GM23338 (cell line): ENCODE measurements around the gene SP100. TPM values are rescaled to one million over a fixed set of nuclear protein-coding genes. Genes with fewer than 3 reads are reported as not detected.

Experiments used
- ATAC-seq: fragments of 200-7000 bp; cut with Tn5 transposase; 3 replicates; pipeline ENCODE4 v1.9.1; 2020
- DNase-seq: peaks from one replicate; pipeline ENCODE4 v3.0.0-alpha.2; 2015; ENCODE audit warnings: low spot score
- H2AFZ ChIP-seq: fragments of 200-600 bp; sonication (generic); 2 replicates; pipeline ENCODE4 v1.8.0; 2016; ENCODE audit warnings: antibody characterized with exemption, mild to moderate bottlenecking, moderate library complexity
- H3F3A ChIP-seq: fragments of 200-600 bp; sonication (generic); replicated peaks from 2 replicates; pipeline ENCODE4 v1.8.0; 2017; ENCODE audit warnings: antibody characterized with exemption, mixed run types, low read depth
- H3K27ac ChIP-seq: fragments of 200-600 bp; sonication (generic); 2 replicates; pipeline ENCODE4 v1.6.1; 2016; ENCODE audit warnings: low read depth
- H3K27me3 ChIP-seq: fragments of 200-600 bp; sonication (generic); 2 replicates; pipeline ENCODE4 v1.8.0; 2016; ENCODE audit warnings: mild to moderate bottlenecking, mixed run types, moderate library complexity; ENCODE audit not compliant: insufficient read depth
- H3K36me3 ChIP-seq: fragments of 200-600 bp; sonication (generic); 2 replicates; pipeline ENCODE4 v1.8.0; 2016; ENCODE audit warnings: mild to moderate bottlenecking; ENCODE audit not compliant: insufficient read depth
- H3K4me1 ChIP-seq: fragments of 200-600 bp; sonication (generic); 2 replicates; pipeline ENCODE4 v1.8.0; 2016; ENCODE audit warnings: mild to moderate bottlenecking, moderate library complexity; ENCODE audit not compliant: insufficient read depth
- H3K4me2 ChIP-seq: fragments of 200-600 bp; sonication (generic); 2 replicates; pipeline ENCODE4 v1.7.1; 2017; ENCODE audit warnings: mixed run types
- H3K4me3 ChIP-seq: fragments of 200-600 bp; sonication (generic); 2 replicates; pipeline ENCODE4 v1.6.1; 2016; ENCODE audit warnings: mixed run types
- H3K79me2 ChIP-seq: fragments of 200-600 bp; sonication (generic); replicated peaks from 2 replicates; pipeline ENCODE4 v1.8.0; 2017; ENCODE audit warnings: mild to moderate bottlenecking; ENCODE audit not compliant: insufficient read depth
- H3K9me2 ChIP-seq: fragments of 200-600 bp; sonication (generic); 2 replicates; pipeline ENCODE4 v1.8.0; 2017; ENCODE audit not compliant: insufficient read depth
- H4K20me1 ChIP-seq: fragments of 200-600 bp; sonication (generic); replicated peaks from 2 replicates; pipeline ENCODE4 v1.8.0; 2017; ENCODE audit warnings: mild to moderate bottlenecking; ENCODE audit not compliant: insufficient read depth
- H3K27ac Mint-ChIP-seq: 2 replicates; pipeline ENCODE4 v1.8.0; 2020; ENCODE audit warnings: inconsistent platforms, mild to moderate bottlenecking, moderate library complexity, mixed read lengths
- H3K27me3 Mint-ChIP-seq: 3 replicates; pipeline ENCODE4 v1.8.0; 2022; ENCODE audit warnings: low read depth, mild to moderate bottlenecking, moderate library complexity, mixed read lengths, inconsistent platforms; ENCODE audit not compliant: insufficient read depth, poor library complexity
- H3K36me3 Mint-ChIP-seq: 3 replicates; pipeline ENCODE4 v1.8.0; 2021; ENCODE audit warnings: low read depth, mild to moderate bottlenecking, inconsistent platforms, moderate library complexity, mixed read lengths
- H3K4me1 Mint-ChIP-seq: 3 replicates; pipeline ENCODE4 v1.8.0; 2020; ENCODE audit warnings: mild to moderate bottlenecking, inconsistent platforms, mixed read lengths
- H3K4me3 Mint-ChIP-seq: 3 replicates; pipeline ENCODE4 v1.8.0; 2021; ENCODE audit warnings: moderate library complexity, mild to moderate bottlenecking, inconsistent platforms, mixed read lengths
- H3K9me3 Mint-ChIP-seq: 3 replicates; pipeline ENCODE4 v1.8.0; 2020; ENCODE audit warnings: moderate library complexity, mild to moderate bottlenecking, inconsistent platforms, mixed read lengths
- CREB1 ChIP-seq: fragments of 250-450 bp; sonication (Bioruptor Pico); IDR thresholded peaks from 2 replicates; pipeline ENCODE4 v1.5.0; 2020; ENCODE audit warnings: low read depth, mild to moderate bottlenecking, moderate library complexity
- EZH2 ChIP-seq: fragments of 200-600 bp; sonication (generic); IDR thresholded peaks from one replicate; pipeline ENCODE4 v1.8.0; 2017; ENCODE audit warnings: antibody characterized with exemption, mild to moderate bottlenecking, low read depth; ENCODE audit not compliant: unreplicated experiment
- EZH2phosphoT487 ChIP-seq: fragments of 200-600 bp; sonication (generic); IDR thresholded peaks from one replicate; pipeline ENCODE4 v1.8.1; 2018; ENCODE audit warnings: antibody characterized with exemption; ENCODE audit not compliant: unreplicated experiment
- JUNB ChIP-seq: IDR thresholded peaks from one replicate; pipeline ENCODE4 v1.6.1; 2016; ENCODE audit warnings: antibody characterized with exemption; ENCODE audit not compliant: unreplicated experiment
- NANOG ChIP-seq: IDR thresholded peaks from 2 replicates; pipeline ENCODE4 v1.6.1; 2016; ENCODE audit warnings: antibody characterized with exemption, borderline replicate concordance
- POLR2AphosphoS5 ChIP-seq: IDR thresholded peaks from 2 replicates; pipeline ENCODE4 v1.6.1; 2016; ENCODE audit warnings: antibody characterized with exemption, low read depth
- STAT1 ChIP-seq: IDR thresholded peaks from one replicate; pipeline ENCODE4 v1.6.1; 2016; ENCODE audit warnings: antibody characterized with exemption; ENCODE audit not compliant: unreplicated experiment
- ZNF114 ChIP-seq: fragments of 250-450 bp; sonication (Bioruptor Pico); IDR thresholded peaks from 2 replicates; pipeline ENCODE4 v1.5.0; 2020; ENCODE audit warnings: mild to moderate bottlenecking, moderate library complexity
- ZNF331 ChIP-seq: fragments of 250-450 bp; sonication (Bioruptor Pico); IDR thresholded peaks from 2 replicates; pipeline ENCODE4 v1.5.0; 2020; ENCODE audit warnings: low read depth, mild to moderate bottlenecking, moderate library complexity
- polyA plus RNA-seq: library from polyadenylated mRNA; unstranded; fragments of >200 nt; fragmentation: Nextera tagmentation; extraction: Ambion mirVana; gene quantifications from 2 replicates; pipeline ENCODE4 v1.2.1, GENCODE V29; 2016
- total RNA-seq: library from RNA; depleted of rRNA; stranded (reverse); fragments of >200 nt; shearing (Covaris generic); gene quantifications from 2 replicates; pipeline ENCODE4 v1.2.3, GENCODE V29; 2014
- TF ChIP-seq, protein P1 (sequence below): IDR thresholded peaks from one replicate; pipeline ENCODE4 v1.6.1; 2018; ENCODE audit warnings: antibody characterized with exemption; ENCODE audit not compliant: unreplicated experiment
- TF ChIP-seq, protein P2 (sequence below): fragments of 250-450 bp; sonication (Bioruptor Pico); IDR thresholded peaks from 2 replicates; pipeline ENCODE4 v1.5.0; 2020; ENCODE audit warnings: mild to moderate bottlenecking, moderate library complexity
- TF ChIP-seq, protein P3 (sequence below), 2 experiments: fragments of 200-600 bp in 1 of 2; sonication (generic) in 1 of 2; conservative IDR thresholded peaks; 2 replicates each; pipeline versions ENCODE4 v1.5.1 to v1.6.1; 2016 to 2017; ENCODE audit warnings: antibody characterized with exemption in 2 of 2, low read depth in 2 of 2, mild to moderate bottlenecking in 2 of 2, moderate library complexity in 1 of 2
- TF ChIP-seq, protein P4 (sequence below): IDR thresholded peaks from 2 replicates; pipeline ENCODE4 v1.6.1; 2016; ENCODE audit warnings: antibody characterized with exemption

The SP100 gene
- total and polyA plus RNA-seq, 2 experiments from 2014 or later: 0.44 to 0.73 TPM

DNA sequence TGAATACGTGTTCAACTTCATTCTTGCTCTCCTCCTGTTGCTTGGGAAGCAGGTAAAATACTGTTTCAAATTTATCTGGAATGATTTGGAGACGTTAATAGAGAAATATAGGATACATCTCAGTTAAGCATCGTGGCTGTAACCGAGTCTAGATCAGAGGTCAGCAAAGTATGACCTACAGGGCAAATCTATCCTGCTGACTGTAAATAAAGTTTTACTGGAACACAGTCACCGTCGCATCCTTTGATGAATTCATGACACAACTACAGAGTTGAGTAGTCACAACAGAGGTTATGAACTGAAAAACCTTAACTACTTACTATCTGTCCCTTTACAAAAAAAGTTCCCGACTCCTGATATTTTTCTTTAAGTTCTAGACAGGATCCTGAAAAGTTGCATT, 86.6 kb downstream of the SP100 start:
- Histone ChIP-seq H3K27ac (no peak overlapping the region), H3K27me3 (no peaks in the 10 kb centered on the region), H3K9me2 (peaks cover 4% of the 10 kb centered on the region; the same call in 1 of the 2 replicates), H3K4me1 (no peaks in the 10 kb centered on the region), H3K79me2 (no peaks in the 10 kb centered on the region), H4K20me1 (no peaks in the 10 kb centered on the region), H3F3A (no peaks in the 10 kb centered on the region), H3K4me2 (no peak overlapping the region), H3K4me3 (no peak overlapping the region), H3K36me3 (no peaks in the 10 kb centered on the region), H2AFZ (no peak overlapping the region)
- ATAC-seq (no peak), DNase-seq (no peak)
- H3K9me3 Mint-ChIP-seq: no peaks in the 10 kb centered on the region
- H3K27ac Mint-ChIP-seq: no peak overlapping the region
- H3K4me1 Mint-ChIP-seq: peaks cover 8% of the 10 kb centered on the region; the same call in 1 of the 3 replicates
- no peaks in the 10 kb centered on the region for H3K27me3 Mint-ChIP-seq
- no peak overlapping the region for H3K4me3 Mint-ChIP-seq
- TF ChIP-seq EZH2phosphoT487 (no peak), ZNF114 (CRISPR knock-in tag) (no peak), STAT1 (no peak), ZNF331 (CRISPR knock-in tag) (no peak), POLR2AphosphoS5 (no peak), JUNB (no peak), CREB1 (CRISPR knock-in tag) (no peak), NANOG (no peak), EZH2 (no peak)
- TF ChIP-seq, protein P1, sequence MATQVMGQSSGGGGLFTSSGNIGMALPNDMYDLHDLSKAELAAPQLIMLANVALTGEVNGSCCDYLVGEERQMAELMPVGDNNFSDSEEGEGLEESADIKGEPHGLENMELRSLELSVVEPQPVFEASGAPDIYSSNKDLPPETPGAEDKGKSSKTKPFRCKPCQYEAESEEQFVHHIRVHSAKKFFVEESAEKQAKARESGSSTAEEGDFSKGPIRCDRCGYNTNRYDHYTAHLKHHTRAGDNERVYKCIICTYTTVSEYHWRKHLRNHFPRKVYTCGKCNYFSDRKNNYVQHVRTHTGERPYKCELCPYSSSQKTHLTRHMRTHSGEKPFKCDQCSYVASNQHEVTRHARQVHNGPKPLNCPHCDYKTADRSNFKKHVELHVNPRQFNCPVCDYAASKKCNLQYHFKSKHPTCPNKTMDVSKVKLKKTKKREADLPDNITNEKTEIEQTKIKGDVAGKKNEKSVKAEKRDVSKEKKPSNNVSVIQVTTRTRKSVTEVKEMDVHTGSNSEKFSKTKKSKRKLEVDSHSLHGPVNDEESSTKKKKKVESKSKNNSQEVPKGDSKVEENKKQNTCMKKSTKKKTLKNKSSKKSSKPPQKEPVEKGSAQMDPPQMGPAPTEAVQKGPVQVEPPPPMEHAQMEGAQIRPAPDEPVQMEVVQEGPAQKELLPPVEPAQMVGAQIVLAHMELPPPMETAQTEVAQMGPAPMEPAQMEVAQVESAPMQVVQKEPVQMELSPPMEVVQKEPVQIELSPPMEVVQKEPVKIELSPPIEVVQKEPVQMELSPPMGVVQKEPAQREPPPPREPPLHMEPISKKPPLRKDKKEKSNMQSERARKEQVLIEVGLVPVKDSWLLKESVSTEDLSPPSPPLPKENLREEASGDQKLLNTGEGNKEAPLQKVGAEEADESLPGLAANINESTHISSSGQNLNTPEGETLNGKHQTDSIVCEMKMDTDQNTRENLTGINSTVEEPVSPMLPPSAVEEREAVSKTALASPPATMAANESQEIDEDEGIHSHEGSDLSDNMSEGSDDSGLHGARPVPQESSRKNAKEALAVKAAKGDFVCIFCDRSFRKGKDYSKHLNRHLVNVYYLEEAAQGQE: no peak
- TF ChIP-seq, protein P2, sequence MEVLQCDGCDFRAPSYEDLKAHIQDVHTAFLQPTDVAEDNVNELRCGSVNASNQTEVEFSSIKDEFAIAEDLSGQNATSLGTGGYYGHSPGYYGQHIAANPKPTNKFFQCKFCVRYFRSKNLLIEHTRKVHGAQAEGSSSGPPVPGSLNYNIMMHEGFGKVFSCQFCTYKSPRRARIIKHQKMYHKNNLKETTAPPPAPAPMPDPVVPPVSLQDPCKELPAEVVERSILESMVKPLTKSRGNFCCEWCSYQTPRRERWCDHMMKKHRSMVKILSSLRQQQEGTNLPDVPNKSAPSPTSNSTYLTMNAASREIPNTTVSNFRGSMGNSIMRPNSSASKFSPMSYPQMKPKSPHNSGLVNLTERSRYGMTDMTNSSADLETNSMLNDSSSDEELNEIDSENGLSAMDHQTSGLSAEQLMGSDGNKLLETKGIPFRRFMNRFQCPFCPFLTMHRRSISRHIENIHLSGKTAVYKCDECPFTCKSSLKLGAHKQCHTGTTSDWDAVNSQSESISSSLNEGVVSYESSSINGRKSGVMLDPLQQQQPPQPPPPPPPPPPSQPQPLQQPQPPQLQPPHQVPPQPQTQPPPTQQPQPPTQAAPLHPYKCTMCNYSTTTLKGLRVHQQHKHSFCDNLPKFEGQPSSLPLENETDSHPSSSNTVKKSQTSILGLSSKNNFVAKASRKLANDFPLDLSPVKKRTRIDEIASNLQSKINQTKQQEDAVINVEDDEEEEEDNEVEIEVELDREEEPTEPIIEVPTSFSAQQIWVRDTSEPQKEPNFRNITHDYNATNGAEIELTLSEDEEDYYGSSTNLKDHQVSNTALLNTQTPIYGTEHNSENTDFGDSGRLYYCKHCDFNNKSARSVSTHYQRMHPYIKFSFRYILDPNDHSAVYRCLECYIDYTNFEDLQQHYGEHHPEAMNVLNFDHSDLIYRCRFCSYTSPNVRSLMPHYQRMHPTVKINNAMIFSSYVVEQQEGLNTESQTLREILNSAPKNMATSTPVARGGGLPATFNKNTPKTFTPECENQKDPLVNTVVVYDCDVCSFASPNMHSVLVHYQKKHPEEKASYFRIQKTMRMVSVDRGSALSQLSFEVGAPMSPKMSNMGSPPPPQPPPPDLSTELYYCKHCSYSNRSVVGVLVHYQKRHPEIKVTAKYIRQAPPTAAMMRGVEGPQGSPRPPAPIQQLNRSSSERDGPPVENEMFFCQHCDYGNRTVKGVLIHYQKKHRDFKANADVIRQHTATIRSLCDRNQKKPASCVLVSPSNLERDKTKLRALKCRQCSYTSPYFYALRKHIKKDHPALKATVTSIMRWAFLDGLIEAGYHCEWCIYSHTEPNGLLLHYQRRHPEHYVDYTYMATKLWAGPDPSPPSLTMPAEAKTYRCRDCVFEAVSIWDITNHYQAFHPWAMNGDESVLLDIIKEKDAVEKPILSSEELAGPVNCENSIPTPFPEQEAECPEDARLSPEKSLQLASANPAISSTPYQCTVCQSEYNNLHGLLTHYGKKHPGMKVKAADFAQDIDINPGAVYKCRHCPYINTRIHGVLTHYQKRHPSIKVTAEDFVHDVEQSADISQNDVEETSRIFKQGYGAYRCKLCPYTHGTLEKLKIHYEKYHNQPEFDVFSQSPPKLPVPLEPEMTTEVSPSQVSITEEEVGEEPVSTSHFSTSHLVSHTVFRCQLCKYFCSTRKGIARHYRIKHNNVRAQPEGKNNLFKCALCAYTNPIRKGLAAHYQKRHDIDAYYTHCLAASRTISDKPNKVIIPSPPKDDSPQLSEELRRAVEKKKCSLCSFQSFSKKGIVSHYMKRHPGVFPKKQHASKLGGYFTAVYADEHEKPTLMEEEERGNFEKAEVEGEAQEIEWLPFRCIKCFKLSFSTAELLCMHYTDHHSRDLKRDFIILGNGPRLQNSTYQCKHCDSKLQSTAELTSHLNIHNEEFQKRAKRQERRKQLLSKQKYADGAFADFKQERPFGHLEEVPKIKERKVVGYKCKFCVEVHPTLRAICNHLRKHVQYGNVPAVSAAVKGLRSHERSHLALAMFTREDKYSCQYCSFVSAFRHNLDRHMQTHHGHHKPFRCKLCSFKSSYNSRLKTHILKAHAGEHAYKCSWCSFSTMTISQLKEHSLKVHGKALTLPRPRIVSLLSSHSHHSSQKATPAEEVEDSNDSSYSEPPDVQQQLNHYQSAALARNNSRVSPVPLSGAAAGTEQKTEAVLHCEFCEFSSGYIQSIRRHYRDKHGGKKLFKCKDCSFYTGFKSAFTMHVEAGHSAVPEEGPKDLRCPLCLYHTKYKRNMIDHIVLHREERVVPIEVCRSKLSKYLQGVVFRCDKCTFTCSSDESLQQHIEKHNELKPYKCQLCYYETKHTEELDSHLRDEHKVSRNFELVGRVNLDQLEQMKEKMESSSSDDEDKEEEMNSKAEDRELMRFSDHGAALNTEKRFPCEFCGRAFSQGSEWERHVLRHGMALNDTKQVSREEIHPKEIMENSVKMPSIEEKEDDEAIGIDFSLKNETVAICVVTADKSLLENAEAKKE (CRISPR knock-in tag): no peak
- TF ChIP-seq, protein P3, sequence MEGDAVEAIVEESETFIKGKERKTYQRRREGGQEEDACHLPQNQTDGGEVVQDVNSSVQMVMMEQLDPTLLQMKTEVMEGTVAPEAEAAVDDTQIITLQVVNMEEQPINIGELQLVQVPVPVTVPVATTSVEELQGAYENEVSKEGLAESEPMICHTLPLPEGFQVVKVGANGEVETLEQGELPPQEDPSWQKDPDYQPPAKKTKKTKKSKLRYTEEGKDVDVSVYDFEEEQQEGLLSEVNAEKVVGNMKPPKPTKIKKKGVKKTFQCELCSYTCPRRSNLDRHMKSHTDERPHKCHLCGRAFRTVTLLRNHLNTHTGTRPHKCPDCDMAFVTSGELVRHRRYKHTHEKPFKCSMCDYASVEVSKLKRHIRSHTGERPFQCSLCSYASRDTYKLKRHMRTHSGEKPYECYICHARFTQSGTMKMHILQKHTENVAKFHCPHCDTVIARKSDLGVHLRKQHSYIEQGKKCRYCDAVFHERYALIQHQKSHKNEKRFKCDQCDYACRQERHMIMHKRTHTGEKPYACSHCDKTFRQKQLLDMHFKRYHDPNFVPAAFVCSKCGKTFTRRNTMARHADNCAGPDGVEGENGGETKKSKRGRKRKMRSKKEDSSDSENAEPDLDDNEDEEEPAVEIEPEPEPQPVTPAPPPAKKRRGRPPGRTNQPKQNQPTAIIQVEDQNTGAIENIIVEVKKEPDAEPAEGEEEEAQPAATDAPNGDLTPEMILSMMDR (conservative IDR thresholded peaks at IDR 0.05; ENCODE audit: low read depth in 2 of 2): no peak
- TF ChIP-seq, protein P4, sequence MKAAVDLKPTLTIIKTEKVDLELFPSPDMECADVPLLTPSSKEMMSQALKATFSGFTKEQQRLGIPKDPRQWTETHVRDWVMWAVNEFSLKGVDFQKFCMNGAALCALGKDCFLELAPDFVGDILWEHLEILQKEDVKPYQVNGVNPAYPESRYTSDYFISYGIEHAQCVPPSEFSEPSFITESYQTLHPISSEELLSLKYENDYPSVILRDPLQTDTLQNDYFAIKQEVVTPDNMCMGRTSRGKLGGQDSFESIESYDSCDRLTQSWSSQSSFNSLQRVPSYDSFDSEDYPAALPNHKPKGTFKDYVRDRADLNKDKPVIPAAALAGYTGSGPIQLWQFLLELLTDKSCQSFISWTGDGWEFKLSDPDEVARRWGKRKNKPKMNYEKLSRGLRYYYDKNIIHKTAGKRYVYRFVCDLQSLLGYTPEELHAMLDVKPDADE: no peak
- H3K36me3 Mint-ChIP-seq: no peaks in the 10 kb centered on the region; the same call in 2 of the 3 replicates
